ENCODE measurements around the gene CYLC2.

The CYLC2 gene

GRCh38 chr9:102995033-102995432 is at the start of gene CYLC2:
TSS of gene CYLC2 (plus strand) at chr9:102995333. CDS start at chr9:102995381, 48 bp downstream.
- DNase-seq (ENCODE audit: low spot score) = no peak

GRCh38 chr9:102950346-102950745 is 44.8 kb upstream of the CYLC2 start:
- DNase-seq (ENCODE audit: low spot score) = no peak

DNA sequence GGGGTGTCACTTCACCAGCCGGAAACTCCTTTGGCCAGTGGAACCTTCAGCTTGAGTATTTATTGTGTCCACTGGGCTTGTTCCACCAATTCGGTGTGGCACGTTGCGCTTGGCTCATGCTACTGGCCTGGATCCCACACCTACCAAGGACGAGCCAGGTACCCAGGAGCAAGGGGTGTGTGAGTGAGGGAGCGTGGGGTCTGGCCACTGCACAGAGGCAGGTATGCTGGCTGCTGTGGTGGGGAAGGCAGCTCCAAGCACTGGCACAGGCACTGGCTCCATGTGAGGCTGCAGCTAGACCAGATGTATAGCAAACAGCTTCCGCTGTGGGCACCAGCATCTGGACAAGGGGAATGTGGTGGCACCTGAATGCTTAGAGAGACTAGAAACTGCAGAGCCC is 28.1 kb upstream of the CYLC2 start:
- DNase-seq (ENCODE audit: low spot score) = no peak

DNA sequence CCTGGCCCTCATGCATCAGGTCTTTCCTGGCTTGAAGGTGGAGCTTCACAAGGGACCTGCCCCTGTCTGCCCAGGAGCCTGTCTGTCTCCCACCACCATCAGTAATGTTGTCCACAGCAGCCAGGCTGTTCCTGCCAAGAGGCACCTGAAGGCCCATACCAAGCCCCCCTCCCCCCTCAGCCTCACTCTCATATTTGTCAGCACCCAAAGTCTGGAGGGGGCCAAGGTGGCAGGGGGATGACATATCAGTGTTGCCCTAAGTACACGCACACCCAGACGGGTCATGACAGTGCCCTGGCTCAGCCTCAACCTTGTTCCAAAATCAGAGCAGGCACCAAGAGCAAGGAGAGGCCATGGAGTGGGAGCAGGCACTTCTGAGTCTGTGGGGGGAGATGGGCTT is 27.2 kb upstream of the CYLC2 start:
- DNase-seq (ENCODE audit: low spot score) = no peak

DNA sequence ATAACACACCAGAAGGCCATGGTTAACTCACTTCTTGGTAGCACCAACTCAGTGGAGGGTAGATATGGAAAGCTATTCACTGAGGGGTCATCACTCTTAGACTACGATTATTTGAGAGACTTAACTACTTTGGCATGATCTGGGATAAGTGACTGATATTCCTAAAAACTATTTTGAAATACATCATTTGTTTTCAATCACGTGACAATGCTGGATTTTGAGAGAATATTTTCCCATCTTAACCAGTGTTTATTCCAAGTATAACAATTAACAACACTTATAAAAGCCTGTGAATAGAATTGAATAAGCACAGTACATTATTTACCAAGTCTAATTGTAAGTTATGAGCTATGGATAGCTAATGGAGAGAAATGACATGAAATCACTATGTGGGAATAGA is 22.4 kb upstream of the CYLC2 start:
- no peak for DNase-seq (ENCODE audit: low spot score)

DNA sequence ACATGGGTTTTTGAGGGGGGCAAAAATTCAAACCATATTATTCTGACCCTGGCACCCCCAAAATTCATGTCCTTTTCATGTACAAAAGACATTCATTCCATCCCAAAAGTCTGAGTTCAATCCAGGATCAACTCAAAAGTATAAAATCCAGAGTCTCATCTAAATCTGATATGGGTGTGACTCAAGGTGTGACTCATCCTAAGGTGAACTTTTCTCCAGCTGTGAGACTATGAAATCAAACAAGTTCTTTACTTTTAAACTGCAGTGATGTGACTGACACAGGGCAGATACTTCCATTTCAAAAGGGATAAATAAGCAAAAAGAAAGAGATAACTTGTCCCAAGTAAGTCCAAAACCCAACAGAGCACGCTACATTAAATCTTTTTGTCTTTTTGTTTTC is 20.6 kb upstream of the CYLC2 start:
- no peak for DNase-seq (ENCODE audit: low spot score)

DNA sequence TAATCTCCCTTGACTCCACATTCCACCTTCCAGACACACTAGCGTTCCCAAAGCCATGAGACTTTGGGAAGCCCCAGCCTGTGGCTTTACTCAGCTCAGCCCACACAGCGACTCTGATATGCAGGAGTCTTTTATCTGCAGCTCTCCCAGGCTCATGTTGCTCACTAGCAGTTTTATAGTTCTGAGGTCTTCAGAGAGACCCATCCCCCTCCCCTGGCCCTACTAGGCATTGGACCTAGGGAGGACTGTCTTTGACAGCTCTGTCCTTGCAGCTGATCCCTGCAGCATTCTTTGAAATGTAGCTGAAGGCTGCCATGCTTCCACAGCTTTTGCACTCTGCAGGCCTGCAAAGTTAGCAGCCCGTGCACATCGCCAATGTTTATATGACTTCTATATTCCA is 19.9 kb upstream of the CYLC2 start:
- no peak for DNase-seq (ENCODE audit: low spot score)

GRCh38 chr9:102985162-102985895 is 9.8 kb upstream of the CYLC2 start:
- DNase-seq (ENCODE audit: low spot score) = no peak

DNA sequence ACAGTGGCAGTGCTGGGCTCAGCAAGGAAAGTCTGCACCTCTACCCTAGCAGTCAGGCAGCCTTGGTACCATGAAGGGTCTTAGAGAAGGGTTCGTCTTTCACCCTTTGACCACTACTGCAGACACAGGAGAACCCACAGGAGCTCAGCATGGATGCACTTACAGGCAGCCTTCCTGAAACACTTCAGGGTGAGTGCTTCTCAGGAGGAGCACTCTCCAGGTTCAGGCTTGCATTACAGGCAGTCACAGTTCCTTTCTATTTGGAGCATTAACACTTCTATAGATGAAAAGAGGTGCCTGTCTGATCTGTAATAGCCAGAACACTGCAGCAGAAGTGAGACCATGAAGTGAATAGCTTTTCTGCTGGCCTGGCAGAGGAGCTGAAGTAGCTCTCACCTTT is 8.7 kb upstream of the CYLC2 start:
- no peak for DNase-seq (ENCODE audit: low spot score)

DNA sequence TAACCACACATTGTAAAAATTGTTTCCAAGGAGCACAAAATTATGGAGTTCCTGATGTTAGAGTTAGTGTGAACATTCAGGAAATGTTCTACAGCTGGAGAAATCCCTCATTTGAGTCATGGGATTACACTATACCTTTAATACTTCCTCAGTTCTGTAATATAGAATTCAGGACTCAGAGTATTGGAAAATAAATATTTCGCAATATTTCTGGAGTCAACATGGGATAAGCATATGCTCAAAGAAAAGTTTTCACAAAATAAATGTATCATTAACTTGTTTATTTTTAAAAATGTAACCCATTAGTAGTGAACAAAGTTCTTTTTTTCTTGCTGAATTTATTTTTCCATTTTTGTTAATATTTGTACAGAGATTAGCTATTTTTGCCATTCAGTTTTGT is 8.6 kb downstream of the CYLC2 start:
- DNase-seq (ENCODE audit: low spot score) = no peak

DNA sequence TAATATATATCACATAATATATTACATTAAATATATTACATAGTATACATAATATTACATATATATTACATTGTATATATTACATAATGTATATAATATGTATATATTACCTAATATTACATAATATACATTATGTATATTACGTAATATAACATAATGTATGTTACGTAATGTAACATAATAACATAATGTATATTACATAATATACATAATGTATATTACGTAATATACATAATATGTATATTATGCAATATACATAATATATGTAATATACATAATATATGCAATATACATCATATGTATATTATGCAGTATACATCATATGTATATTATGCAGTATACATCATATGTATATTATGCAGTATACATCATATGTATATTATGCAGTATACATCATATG is 19.1 kb downstream of the CYLC2 start:
- no peak for DNase-seq (ENCODE audit: low spot score)

DNA sequence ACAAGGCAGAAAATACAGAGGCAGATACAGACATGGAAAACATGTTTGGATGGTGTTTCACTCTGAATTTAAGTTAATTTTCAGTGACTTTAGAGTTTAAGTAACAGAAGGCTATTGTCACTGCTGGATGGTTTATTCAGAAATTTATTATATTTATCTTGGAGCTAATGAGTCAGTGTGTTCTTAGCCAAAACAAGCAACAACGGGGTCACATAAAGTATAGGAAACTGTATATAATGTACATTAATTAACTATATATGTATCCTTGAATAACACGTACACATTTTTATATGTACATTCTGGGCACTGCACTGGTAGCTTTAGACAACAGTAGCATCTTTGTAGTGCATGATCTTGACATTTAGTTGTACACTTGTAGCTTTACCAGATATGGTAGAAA is 30.7 kb downstream of the CYLC2 start:
- no peak for DNase-seq (ENCODE audit: low spot score)

DNA sequence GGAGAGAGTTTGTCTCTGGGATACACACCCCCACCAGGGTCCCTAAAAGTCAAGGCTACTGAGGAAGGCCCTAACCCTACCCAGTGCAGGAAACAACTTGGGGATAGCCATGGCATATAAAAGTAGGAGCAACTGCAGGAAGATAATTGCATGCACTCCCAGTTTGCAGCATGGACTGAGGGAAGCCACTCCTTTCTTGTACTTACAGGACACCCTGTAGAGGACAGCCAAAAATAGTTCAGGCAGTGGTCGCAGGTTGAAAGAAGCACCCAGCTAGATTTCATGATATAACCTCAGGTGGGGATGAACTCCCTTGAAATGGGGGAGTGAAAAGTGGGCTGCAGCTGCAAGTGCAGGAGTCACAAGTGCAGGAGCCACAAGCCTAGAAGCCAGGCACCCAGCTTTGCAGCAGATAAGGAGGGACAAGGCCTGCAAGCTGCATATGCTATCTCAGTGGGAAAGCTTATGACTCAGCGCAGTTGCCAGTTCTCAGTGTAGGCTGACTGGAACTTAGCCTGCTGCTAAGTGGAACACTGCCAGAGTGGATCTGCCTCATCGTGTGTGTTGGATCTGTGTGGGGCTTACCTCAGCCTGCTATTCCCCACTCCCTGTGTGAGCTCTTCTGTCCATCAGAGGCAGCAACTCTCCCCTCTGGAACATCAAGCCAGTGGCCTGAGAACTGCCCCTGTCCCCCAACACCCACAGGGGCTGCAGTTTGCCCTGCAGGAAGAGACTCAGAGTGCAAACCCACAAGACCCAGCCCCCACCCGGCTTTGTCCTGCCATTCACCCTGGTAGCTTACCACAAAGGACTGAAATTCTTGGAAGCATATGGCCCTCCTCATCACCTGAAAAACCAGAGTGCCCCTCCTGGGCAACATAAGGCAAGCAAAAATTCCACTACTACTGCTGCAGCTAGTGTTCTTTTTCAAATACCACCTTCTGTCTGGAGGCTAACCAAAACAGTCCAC is 42.7 kb downstream of the CYLC2 start:
- no peak for DNase-seq (ENCODE audit: low spot score)

DNA sequence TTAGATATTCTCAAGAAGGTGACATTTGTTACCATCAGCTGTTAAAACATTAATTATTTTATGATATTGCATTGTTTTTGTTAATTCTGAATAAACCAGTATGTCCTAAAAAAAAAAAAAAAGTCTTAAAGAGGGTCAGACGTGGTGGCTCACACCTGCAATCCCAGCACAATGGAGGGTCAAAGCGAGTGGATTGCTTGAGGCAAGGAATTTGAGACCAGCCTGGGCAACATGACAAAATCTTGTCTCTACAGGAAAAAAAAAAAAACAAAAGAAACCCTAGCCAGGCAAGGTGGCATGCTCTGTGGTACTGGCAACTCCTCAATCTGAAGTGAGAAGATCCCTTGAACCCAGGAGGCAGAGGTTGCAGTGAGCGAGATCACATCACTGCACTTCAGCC is 46.8 kb downstream of the CYLC2 start:
- no peak for DNase-seq (ENCODE audit: low spot score)

Data from hematopoietic multipotent progenitor cell treated with erythropoietin and hydrocortisone succinate and interleukin-3 and kit ligand, for 15 days (in vitro differentiated cells).